Measurements from ENCODE around the gene PASK. TPM values are rescaled to one million over a fixed set of nuclear protein-coding genes. Genes with fewer than 3 reads are reported as not detected.

Gene PASK
- total and polyA plus RNA-seq, 7 donors: 1.4 to 16.4 (median 4.4) TPM

DNA sequence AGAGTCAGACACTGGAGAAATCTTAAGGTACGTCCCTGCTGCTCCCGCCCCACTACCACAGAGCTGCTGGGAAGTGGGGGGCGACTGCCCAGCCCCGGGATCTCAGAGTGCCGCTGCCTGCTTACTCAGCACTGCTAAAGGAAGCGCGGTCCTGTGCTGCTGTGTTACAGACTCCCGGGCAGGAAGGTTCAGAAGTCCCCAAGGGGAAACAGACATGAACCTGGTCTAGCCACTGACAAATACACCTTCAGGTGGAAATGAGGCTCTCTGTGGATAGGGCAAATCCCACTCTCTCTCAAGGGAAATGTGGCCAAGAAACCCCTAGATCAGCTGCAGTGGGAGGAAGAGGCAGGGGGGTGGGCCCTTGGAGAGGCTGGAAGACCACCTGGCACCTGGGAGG is 60.9 kb downstream of the PASK start:
- no peak overlapping the region for H3K4me3 ChIP-seq
- intact Hi-C loops (cut with DNase I): no loop called here
- no peak overlapping the region for H3K27ac ChIP-seq
- no peaks in the 10 kb centered on the region for H3K27me3 ChIP-seq
- DNase-seq: no peak
- 85 to 90% methylated on average over 8 of the region's 8 CpGs for WGBS, 2 donors
- H3K36me3 ChIP-seq: peaks cover 16 to 89% (median 36%) of the 10 kb centered on the region in 4 donors
- TF ChIP-seq, protein P1, sequence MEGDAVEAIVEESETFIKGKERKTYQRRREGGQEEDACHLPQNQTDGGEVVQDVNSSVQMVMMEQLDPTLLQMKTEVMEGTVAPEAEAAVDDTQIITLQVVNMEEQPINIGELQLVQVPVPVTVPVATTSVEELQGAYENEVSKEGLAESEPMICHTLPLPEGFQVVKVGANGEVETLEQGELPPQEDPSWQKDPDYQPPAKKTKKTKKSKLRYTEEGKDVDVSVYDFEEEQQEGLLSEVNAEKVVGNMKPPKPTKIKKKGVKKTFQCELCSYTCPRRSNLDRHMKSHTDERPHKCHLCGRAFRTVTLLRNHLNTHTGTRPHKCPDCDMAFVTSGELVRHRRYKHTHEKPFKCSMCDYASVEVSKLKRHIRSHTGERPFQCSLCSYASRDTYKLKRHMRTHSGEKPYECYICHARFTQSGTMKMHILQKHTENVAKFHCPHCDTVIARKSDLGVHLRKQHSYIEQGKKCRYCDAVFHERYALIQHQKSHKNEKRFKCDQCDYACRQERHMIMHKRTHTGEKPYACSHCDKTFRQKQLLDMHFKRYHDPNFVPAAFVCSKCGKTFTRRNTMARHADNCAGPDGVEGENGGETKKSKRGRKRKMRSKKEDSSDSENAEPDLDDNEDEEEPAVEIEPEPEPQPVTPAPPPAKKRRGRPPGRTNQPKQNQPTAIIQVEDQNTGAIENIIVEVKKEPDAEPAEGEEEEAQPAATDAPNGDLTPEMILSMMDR (IDR thresholded peaks at IDR 0.05): no peak
- TF ChIP-seq POLR2A (IDR thresholded peaks at IDR 0.05) (no peak), POLR2AphosphoS5 (IDR thresholded peaks at IDR 0.05) (no peak), EP300 (IDR thresholded peaks at IDR 0.05) (no peak)
- H3K4me1 ChIP-seq: no peaks in the 10 kb centered on the region
- no peaks in the 10 kb centered on the region for H3K9me3 ChIP-seq

GRCh38 chr2:241087420-241088268 is 61.6 kb downstream of the PASK start:
- WGBS, 2 donors: 95% methylated on average over 29 of the region's 29 CpGs
- Histone ChIP-seq H3K9me3 (no peaks in the 10 kb centered on the region), H3K4me1 (no peaks in the 10 kb centered on the region), H3K27ac (no peak overlapping the region), H3K4me3 (no peak overlapping the region), H3K36me3 (peaks cover 16 to 82% (median 32%) of the 10 kb centered on the region in 4 donors), H3K27me3 (no peaks in the 10 kb centered on the region)
- TF ChIP-seq, protein P1 (IDR thresholded peaks at IDR 0.05): no peak
- TF ChIP-seq POLR2AphosphoS5 (IDR thresholded peaks at IDR 0.05): no peak
- TF ChIP-seq POLR2A (IDR thresholded peaks at IDR 0.05): no peak
- no peak for TF ChIP-seq EP300 (IDR thresholded peaks at IDR 0.05)
- intact Hi-C loops (cut with DNase I): no loop called here
- no peak for DNase-seq

- Histone ChIP-seq H3K9me3 (no peaks in the 10 kb centered on the region), H3K27me3 (no peaks in the 10 kb centered on the region), H3K4me1 (peaks cover 0 to 6% (median 0%) of the 10 kb centered on the region in 4 donors), H3K27ac (no peak overlapping the region), H3K4me3 (no peak overlapping the region), H3K36me3 (peaks cover 16 to 56% (median 27%) of the 10 kb centered on the region in 4 donors)
- intact Hi-C loops (cut with DNase I): no loop called here
- 97 to 98% methylated on average over 4 of the region's 4 CpGs for WGBS, 2 donors
- no peak for DNase-seq
- TF ChIP-seq EP300 (IDR thresholded peaks at IDR 0.05) (no peak), POLR2A (IDR thresholded peaks at IDR 0.05) (no peak), POLR2AphosphoS5 (IDR thresholded peaks at IDR 0.05) (no peak)
- TF ChIP-seq, protein P1 (IDR thresholded peaks at IDR 0.05): no peak
Observed at GRCh38 chr2:241084856-241085444, 64.3 kb downstream of the PASK start.

DNA sequence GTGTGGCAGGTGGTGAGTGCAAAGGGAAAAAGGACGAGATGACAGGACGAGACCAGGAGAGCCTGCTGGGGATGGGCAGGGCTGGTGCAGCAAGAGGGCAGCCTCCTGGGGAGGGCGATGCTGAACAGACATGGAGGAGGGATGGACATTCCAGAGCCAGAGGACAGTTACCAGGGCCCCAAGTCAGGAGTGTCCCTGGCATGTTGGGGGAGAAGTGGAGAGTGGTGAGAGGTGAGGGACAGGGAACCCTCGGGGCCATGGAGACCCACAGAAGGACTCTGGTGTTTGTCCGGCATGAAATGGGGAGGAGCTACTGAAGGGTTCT is 66.2 kb downstream of the PASK start:
- Histone ChIP-seq H3K27me3 (no peaks in the 10 kb centered on the region), H3K9me3 (no peaks in the 10 kb centered on the region), H3K4me1 (peaks cover 0 to 6% (median 0%) of the 10 kb centered on the region in 4 donors), H3K27ac (no peak overlapping the region), H3K4me3 (no peak overlapping the region), H3K36me3 (peaks cover 9 to 37% (median 12%) of the 10 kb centered on the region in 4 donors)
- DNase-seq: no peak
- TF ChIP-seq EP300 (IDR thresholded peaks at IDR 0.05): no peak
- TF ChIP-seq POLR2A (IDR thresholded peaks at IDR 0.05): no peak
- TF ChIP-seq, protein P1 (IDR thresholded peaks at IDR 0.05): no peak
- TF ChIP-seq POLR2AphosphoS5 (IDR thresholded peaks at IDR 0.05): no peak
- WGBS, 2 donors: 80 to 88% methylated on average over 5 of the region's 5 CpGs
- intact Hi-C loops (cut with DNase I): no loop called here

Data from sigmoid colon (tissue), 7 donors.